ENCODE measurements around the gene LRRK2. TPM values are rescaled to one million over a fixed set of nuclear protein-coding genes. Genes with fewer than 3 reads are reported as not detected.
"Not testable (repeated sequence)": the region's sequence is repeated elsewhere in the genome, so short reads cannot be mapped to it uniquely, and the experiment has no call there.

The LRRK2 gene
- total RNA-seq, 1 donor from 2014 or later = 7.4 TPM

GRCh38 chr12:40238266-40238902, 13.6 kb downstream of the LRRK2 start:
- intact Hi-C loops (cut with DNase I) = no loop called here
- DNase-seq (no peak), ATAC-seq (ENCODE audit: poor library complexity) (no peak)

- ATAC-seq (ENCODE audit: poor library complexity) (no peak), DNase-seq (no peak)
- intact Hi-C loops (cut with DNase I) = no loop called here
Measured at GRCh38 chr12:40238979-40239378, 14.2 kb downstream of the LRRK2 start.

GRCh38 chr12:40240779-40241178, 16.0 kb downstream of the LRRK2 start:
- intact Hi-C loops (cut with DNase I) = no loop called here
- DNase-seq (no peak), ATAC-seq (ENCODE audit: poor library complexity) (no peak)

- DNase-seq (no peak), ATAC-seq (ENCODE audit: poor library complexity) (no peak)
- intact Hi-C loops (cut with DNase I) = no loop called here
Measured at GRCh38 chr12:40241741-40242140, 16.9 kb downstream of the LRRK2 start.

GRCh38 chr12:40244526-40245156, 19.8 kb downstream of the LRRK2 start:
- intact Hi-C loops (cut with DNase I); ATAC-seq (ENCODE audit: poor library complexity); DNase-seq: not testable (repeated sequence)

GRCh38 chr12:40248034-40248433, 23.2 kb downstream of the LRRK2 start:
- ATAC-seq (ENCODE audit: poor library complexity) (no peak), DNase-seq (no peak)
- intact Hi-C loops (cut with DNase I) = no loop called here

GRCh38 chr12:40248585-40249297, 23.9 kb downstream of the LRRK2 start:
- DNase-seq (no peak), ATAC-seq (ENCODE audit: poor library complexity) (no peak)
- intact Hi-C loops (cut with DNase I) = no loop called here

GRCh38 chr12:40250652-40251051, 25.9 kb downstream of the LRRK2 start:
- DNase-seq; ATAC-seq (ENCODE audit: poor library complexity); intact Hi-C loops (cut with DNase I): not testable (repeated sequence)

GRCh38 chr12:40253936-40254335, 29.1 kb downstream of the LRRK2 start:
- intact Hi-C loops (cut with DNase I) = no loop called here
- ATAC-seq (ENCODE audit: poor library complexity) = no peak
- no peak for DNase-seq

- intact Hi-C loops (cut with DNase I) = no loop called here
- no peak for DNase-seq
- no peak for ATAC-seq (ENCODE audit: poor library complexity)
Measured at GRCh38 chr12:40254455-40255085, 29.8 kb downstream of the LRRK2 start.

- intact Hi-C loops (cut with DNase I) = no loop called here
- no peak for DNase-seq
- ATAC-seq (ENCODE audit: poor library complexity) = no peak
Measured at GRCh38 chr12:40258371-40258770, 33.6 kb downstream of the LRRK2 start.

GRCh38 chr12:40261937-40262336, 37.1 kb downstream of the LRRK2 start:
- ATAC-seq (ENCODE audit: poor library complexity) (no peak), DNase-seq (no peak)
- intact Hi-C loops (cut with DNase I) = no loop called here

- DNase-seq = no peak
- intact Hi-C loops (cut with DNase I) = no loop called here
- ATAC-seq (ENCODE audit: poor library complexity) = no peak
Measured at GRCh38 chr12:40262657-40263056, 37.9 kb downstream of the LRRK2 start.

GRCh38 chr12:40263616-40264409, 39.0 kb downstream of the LRRK2 start:
- no peak for DNase-seq
- intact Hi-C loops (cut with DNase I) = no loop called here
- no peak for ATAC-seq (ENCODE audit: poor library complexity)

GRCh38 chr12:40271981-40272664, 47.3 kb downstream of the LRRK2 start:
- intact Hi-C loops (cut with DNase I) = no loop called here
- no peak for DNase-seq
- no peak for ATAC-seq (ENCODE audit: poor library complexity)

GRCh38 chr12:40281791-40282364, 57.1 kb downstream of the LRRK2 start:
- intact Hi-C loops (cut with DNase I) = no loop called here
- no peak for DNase-seq
- ATAC-seq (ENCODE audit: poor library complexity) = no peak

GRCh38 chr12:40286583-40286982, 61.8 kb downstream of the LRRK2 start:
- ATAC-seq (ENCODE audit: poor library complexity) = no peak
- intact Hi-C loops (cut with DNase I) = no loop called here
- DNase-seq = no peak

- no peak for DNase-seq
- no peak for ATAC-seq (ENCODE audit: poor library complexity)
- intact Hi-C loops (cut with DNase I) = no loop called here
Measured at GRCh38 chr12:40287369-40287975, 62.7 kb downstream of the LRRK2 start.

Data from Right ventricle myocardium superior (tissue), 1 donor.